A673 (cell line): ENCODE measurements around the gene LAMA2.

Source experiments
- CTCF ChIP-seq: fragments of 300-800, 200-600 bp; sonication (generic); conservative IDR thresholded peaks from 2 replicates; pipeline ENCODE4 v1.5.1; 2017; ENCODE audit warnings: low read depth, mild to moderate bottlenecking, antibody characterized with exemption, low read length, moderate library complexity, mixed read lengths
- EZH2 ChIP-seq: fragments of 200-600 bp; sonication (generic); IDR thresholded peaks from 2 replicates; pipeline ENCODE4 v1.6.1; 2017; ENCODE audit warnings: borderline replicate concordance, low read depth, mild to moderate bottlenecking, mixed read lengths, antibody characterized with exemption, low read length; ENCODE audit not compliant: poor library complexity, severe bottlenecking

GRCh38 chr6:129525055-129525454 is 642.1 kb downstream of the LAMA2 start:
- TF ChIP-seq CTCF = no peak
- no peak for TF ChIP-seq EZH2
